MCF 10A (cell line): Measurements from ENCODE around the gene FN3K. TPM values are rescaled to one million over a fixed set of nuclear protein-coding genes. Genes with fewer than 3 reads are reported as not detected.

Experiments used
- BruUV-seq: library from RNA; stranded (reverse); fragments of 400-500 nt; replicated peaks from 2 replicates; lab custom pipeline; 2021; lab: Mats Ljungman, UMichigan
- CTCF ChIA-PET: fragments of 300-600 bp; sonication (Branson Sonifier 250); formaldehyde crosslinking; extraction: SDS; loops from one replicate; lab custom pipeline; 2021; ENCODE audit warnings: antibody characterized with exemption, inconsistent platforms; lab: Yijun Ruan, JAX
- POLR2A ChIA-PET: fragments of 300-600, 350-650 bp; sonication (Branson Sonifier 250); formaldehyde crosslinking; extraction: SDS; loops from one replicate; lab custom pipeline; 2020; ENCODE audit warnings: antibody characterized with exemption, inconsistent platforms; lab: Yijun Ruan, JAX
- DNase-seq: peaks from one replicate; pipeline ENCODE4 v3.0.0-alpha.2; 2018; ENCODE audit not compliant: unreplicated experiment
- H3K27ac Mint-ChIP-seq: one replicate; pipeline ENCODE4 v1.8.0; 2022; ENCODE audit warnings: mild to moderate bottlenecking, low read depth, mixed read lengths; ENCODE audit not compliant: unreplicated experiment
- H3K27me3 Mint-ChIP-seq: one replicate; pipeline ENCODE4 v1.8.0; 2022; ENCODE audit warnings: mixed read lengths; ENCODE audit not compliant: insufficient read depth, unreplicated experiment
- H3K36me3 Mint-ChIP-seq: one replicate; pipeline ENCODE4 v1.8.0; 2022; ENCODE audit warnings: mild to moderate bottlenecking, moderate library complexity, mixed read lengths; ENCODE audit not compliant: insufficient read depth, unreplicated experiment
- H3K4me1 Mint-ChIP-seq: one replicate; pipeline ENCODE4 v1.8.0; 2022; ENCODE audit warnings: mixed read lengths; ENCODE audit not compliant: insufficient read depth, unreplicated experiment
- H3K4me3 Mint-ChIP-seq: one replicate; pipeline ENCODE4 v1.8.0; 2022; ENCODE audit warnings: mild to moderate bottlenecking, moderate library complexity, mixed read lengths; ENCODE audit not compliant: unreplicated experiment
- H3K9me3 Mint-ChIP-seq: one replicate; pipeline ENCODE4 v1.8.0; 2022; ENCODE audit warnings: mixed read lengths; ENCODE audit not compliant: unreplicated experiment
- intact Hi-C: fragments of 100-400 bp; cut with micrococcal nuclease; formaldehyde crosslinking; loops from 2 replicates; pipeline ENCODE4 v1.14.1; 2022
- total RNA-seq: library from RNA; stranded (reverse); gene quantifications from 2 replicates; pipeline ENCODE4 v1.2.3, GENCODE V29; 2022
- TF ChIP-seq, protein P1 (sequence below): fragments of 200-600 bp; IDR thresholded peaks from one replicate; pipeline ENCODE4 v1.8.0; 2022; ENCODE audit warnings: antibody characterized with exemption, mild to moderate bottlenecking; ENCODE audit not compliant: unreplicated experiment

The FN3K gene
- total RNA-seq, 1 experiment from 2014 or later, result 1.3 TPM

- Mint-ChIP-seq H3K9me3 (no peaks in the 10 kb centered on the region), H3K4me3 (no peak overlapping the region), H3K27me3 (no peaks in the 10 kb centered on the region), H3K27ac (no peak overlapping the region), H3K36me3 (peaks cover 27% of the 10 kb centered on the region), H3K4me1 (peaks cover 33% of the 10 kb centered on the region)
- BruUV-seq, result no TSS peak
- DNase-seq, result no peak
- POLR2A ChIA-PET, result interaction anchor here (0.7 kb wide), 1 partner anchor 98 kb away, joined by 3 read pairs; no protein-coding TSS in a partner anchor
- intact Hi-C loops, result no loop called here
- TF ChIP-seq, protein P1, sequence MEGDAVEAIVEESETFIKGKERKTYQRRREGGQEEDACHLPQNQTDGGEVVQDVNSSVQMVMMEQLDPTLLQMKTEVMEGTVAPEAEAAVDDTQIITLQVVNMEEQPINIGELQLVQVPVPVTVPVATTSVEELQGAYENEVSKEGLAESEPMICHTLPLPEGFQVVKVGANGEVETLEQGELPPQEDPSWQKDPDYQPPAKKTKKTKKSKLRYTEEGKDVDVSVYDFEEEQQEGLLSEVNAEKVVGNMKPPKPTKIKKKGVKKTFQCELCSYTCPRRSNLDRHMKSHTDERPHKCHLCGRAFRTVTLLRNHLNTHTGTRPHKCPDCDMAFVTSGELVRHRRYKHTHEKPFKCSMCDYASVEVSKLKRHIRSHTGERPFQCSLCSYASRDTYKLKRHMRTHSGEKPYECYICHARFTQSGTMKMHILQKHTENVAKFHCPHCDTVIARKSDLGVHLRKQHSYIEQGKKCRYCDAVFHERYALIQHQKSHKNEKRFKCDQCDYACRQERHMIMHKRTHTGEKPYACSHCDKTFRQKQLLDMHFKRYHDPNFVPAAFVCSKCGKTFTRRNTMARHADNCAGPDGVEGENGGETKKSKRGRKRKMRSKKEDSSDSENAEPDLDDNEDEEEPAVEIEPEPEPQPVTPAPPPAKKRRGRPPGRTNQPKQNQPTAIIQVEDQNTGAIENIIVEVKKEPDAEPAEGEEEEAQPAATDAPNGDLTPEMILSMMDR, result no peak
- CTCF ChIA-PET, result no interaction called here
Measured at GRCh38 chr17:82789051-82789592, 53.7 kb downstream of the FN3K start.

DNA sequence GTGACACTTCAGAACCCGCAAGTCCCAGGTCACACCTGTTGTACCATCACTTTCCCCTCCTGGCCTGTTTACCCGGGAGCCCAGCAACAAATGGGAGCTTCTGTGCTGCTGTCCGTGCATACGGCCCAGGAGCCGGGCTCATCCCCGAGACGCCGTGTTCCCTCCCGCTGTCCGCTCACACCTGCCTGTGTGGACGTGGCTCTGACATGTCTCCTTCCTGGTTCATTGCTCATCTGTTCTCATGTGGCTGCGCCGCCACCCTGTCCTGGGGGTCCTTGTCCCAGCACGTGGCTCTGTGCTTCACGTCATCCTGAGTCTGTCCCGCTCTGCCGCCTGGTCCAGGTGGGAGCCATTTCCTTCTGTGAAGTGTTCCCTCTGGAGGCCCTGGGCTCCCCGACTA lies 54.4 kb downstream of the FN3K start:
- no peak overlapping the region for H3K27ac Mint-ChIP-seq
- intact Hi-C loops, result no loop called here
- H3K36me3 Mint-ChIP-seq, result peaks cover 21% of the 10 kb centered on the region
- TF ChIP-seq, protein P1, result no peak
- BruUV-seq, result no TSS peak
- no peaks in the 10 kb centered on the region for H3K9me3 Mint-ChIP-seq
- POLR2A ChIA-PET, result interaction anchor here (1.1 kb wide), 1 partner anchor 85 kb away, joined by 3 read pairs; no protein-coding TSS in a partner anchor
- no peak overlapping the region for H3K4me3 Mint-ChIP-seq
- H3K4me1 Mint-ChIP-seq, result peaks cover 33% of the 10 kb centered on the region
- no peaks in the 10 kb centered on the region for H3K27me3 Mint-ChIP-seq
- no peak for DNase-seq
- CTCF ChIA-PET, result interaction anchor here (1.3 kb wide), 1 partner anchor 8 kb away, joined by 3 read pairs; no protein-coding TSS in a partner anchor

GRCh38 chr17:82790391-82790790 lies 55.0 kb downstream of the FN3K start:
- CTCF ChIA-PET, result interaction anchor here (0.6 to 1.3 kb wide), 2 partner anchors 8 to 122 kb away, joined by 3 read pairs; no protein-coding TSS in a partner anchor
- H3K4me1 Mint-ChIP-seq, result peaks cover 33% of the 10 kb centered on the region

GRCh38 chr17:82791532-82791931 lies 56.1 kb downstream of the FN3K start:
- intact Hi-C loops, result no loop called here
- CTCF ChIA-PET, result no interaction called here
- Mint-ChIP-seq H3K27me3 (no peaks in the 10 kb centered on the region), H3K4me1 (peaks cover 27% of the 10 kb centered on the region), H3K9me3 (no peaks in the 10 kb centered on the region), H3K4me3 (no peak overlapping the region), H3K27ac (no peak overlapping the region), H3K36me3 (peaks cover 21% of the 10 kb centered on the region)
- TF ChIP-seq, protein P1, result no peak
- no TSS peak for BruUV-seq
- peak; percentile 84 for DNase-seq
- POLR2A ChIA-PET, result interaction anchor here (0.7 kb wide), 1 partner anchor 26 kb away, joined by 3 read pairs; no protein-coding TSS in a partner anchor

More at GRCh38 chr17:82790391-82790790, 55.0 kb downstream of the FN3K start:
- Mint-ChIP-seq H3K27ac (no peak overlapping the region), H3K9me3 (no peaks in the 10 kb centered on the region), H3K4me3 (no peak overlapping the region), H3K27me3 (no peaks in the 10 kb centered on the region), H3K36me3 (peaks cover 21% of the 10 kb centered on the region)
- POLR2A ChIA-PET, result interaction anchor here (1.1 kb wide), 1 partner anchor 84 kb away, joined by 3 read pairs; no protein-coding TSS in a partner anchor
- TF ChIP-seq, protein P1, result no peak
- DNase-seq, result no peak
- no TSS peak for BruUV-seq
- intact Hi-C loops, result no loop called here
